ENCODE results near the gene F13B. TPM values are rescaled to one million over a fixed set of nuclear protein-coding genes. Genes with fewer than 3 reads are reported as not detected.

The F13B gene
- total RNA-seq, 2 experiments from 2014 or later = not detected

DNA sequence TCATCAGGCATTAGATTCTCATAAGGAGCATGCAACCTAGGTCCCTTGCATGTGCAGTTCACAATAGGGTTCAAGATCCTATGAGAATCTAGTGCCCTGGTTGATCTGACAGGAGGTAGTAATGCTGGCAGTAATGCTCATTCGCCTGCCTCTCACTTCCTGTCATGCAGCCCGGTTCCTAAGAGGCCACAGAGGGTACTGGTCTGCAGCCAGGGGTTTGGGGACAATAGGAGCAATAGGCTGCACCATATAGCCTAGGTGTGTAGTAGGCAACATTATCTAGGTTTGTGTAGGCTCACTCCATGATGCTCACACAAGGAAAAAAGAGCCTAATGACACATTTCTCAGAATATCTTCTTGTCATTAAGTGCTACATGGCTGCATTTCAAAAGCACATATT lies 63.9 kb downstream of the F13B start:
- Histone ChIP-seq H3K4me1 (ENCODE audit: insufficient read depth, low read length) (no peaks in the 10 kb centered on the region), H3K36me3 (ENCODE audit: insufficient read depth, low read length) (no peaks in the 10 kb centered on the region), H3K27ac (ENCODE audit: low read depth in 1 of 2, low read length in 2 of 2) (no peak overlapping the region), H3K27me3 (ENCODE audit: control insufficient read depth in 1 of 2, insufficient read depth in 2 of 2, low read length in 2 of 2) (no peaks in the 10 kb centered on the region), H3K4me3 (ENCODE audit: low read length) (no peak overlapping the region), H3K9me3 (ENCODE audit: control insufficient read depth in 1 of 2, insufficient read depth in 1 of 2, low read length in 2 of 2) (no peaks in the 10 kb centered on the region)
- ChIA-PET POLR2A (no interaction called here), CTCF (no interaction called here)
- Mint-ChIP-seq H3K27me3 (no peaks in the 10 kb centered on the region), H3K27ac (no peak overlapping the region), H3K36me3 (ENCODE audit: low read depth) (no peaks in the 10 kb centered on the region), H3K4me3 (no peak overlapping the region), H3K4me1 (ENCODE audit: low read depth) (no peaks in the 10 kb centered on the region), H3K9me3 (no peaks in the 10 kb centered on the region)
- DNase-seq (no peak), ATAC-seq (ENCODE audit: poor library complexity) (no peak)
- TF ChIP-seq, protein P1, sequence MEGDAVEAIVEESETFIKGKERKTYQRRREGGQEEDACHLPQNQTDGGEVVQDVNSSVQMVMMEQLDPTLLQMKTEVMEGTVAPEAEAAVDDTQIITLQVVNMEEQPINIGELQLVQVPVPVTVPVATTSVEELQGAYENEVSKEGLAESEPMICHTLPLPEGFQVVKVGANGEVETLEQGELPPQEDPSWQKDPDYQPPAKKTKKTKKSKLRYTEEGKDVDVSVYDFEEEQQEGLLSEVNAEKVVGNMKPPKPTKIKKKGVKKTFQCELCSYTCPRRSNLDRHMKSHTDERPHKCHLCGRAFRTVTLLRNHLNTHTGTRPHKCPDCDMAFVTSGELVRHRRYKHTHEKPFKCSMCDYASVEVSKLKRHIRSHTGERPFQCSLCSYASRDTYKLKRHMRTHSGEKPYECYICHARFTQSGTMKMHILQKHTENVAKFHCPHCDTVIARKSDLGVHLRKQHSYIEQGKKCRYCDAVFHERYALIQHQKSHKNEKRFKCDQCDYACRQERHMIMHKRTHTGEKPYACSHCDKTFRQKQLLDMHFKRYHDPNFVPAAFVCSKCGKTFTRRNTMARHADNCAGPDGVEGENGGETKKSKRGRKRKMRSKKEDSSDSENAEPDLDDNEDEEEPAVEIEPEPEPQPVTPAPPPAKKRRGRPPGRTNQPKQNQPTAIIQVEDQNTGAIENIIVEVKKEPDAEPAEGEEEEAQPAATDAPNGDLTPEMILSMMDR (IDR thresholded peaks at IDR 0.05) = no peak
- intact Hi-C loops (cut with DNase I, micrococcal nuclease) = no loop called here

DNA sequence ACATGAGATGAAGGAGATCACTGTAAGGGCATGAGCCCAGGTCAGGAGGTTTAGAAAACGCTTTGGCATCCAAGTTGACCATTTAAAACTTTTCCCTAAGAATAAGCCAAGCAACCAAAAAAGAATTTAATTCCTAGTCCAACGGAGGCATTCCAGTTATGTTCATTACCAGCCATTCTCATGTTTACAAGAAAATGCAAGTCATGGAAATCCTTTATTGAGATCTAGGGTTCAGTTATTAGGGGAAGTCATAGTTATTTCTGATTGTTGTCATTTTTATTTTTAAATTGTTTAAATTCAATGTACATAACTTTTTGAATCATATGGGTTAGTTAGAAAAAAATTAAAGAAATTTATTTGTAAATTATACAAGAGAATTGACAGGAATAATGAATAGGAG lies 65.2 kb downstream of the F13B start:
- no peak for ATAC-seq (ENCODE audit: poor library complexity)

DNA sequence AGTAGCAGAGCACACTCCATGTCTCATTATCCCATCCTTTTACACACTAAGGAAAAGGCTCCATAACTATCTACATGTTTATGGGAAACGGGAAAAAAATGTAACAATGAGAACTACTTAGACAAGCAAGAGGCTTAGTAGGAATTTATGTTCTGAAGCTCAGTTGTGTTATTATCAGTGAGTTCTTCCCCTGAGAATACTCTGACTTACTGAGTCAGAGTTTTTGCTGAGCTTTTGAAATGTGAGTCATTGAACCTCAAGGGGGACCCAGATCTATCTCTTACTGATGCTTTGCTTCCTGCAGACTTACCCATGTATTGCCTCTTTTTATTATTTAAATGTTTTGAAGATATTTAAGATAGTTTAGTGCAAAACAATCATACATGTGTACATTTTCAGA lies 69.6 kb downstream of the F13B start:
- Histone ChIP-seq H3K36me3 (ENCODE audit: insufficient read depth, low read length) (no peaks in the 10 kb centered on the region), H3K27me3 (ENCODE audit: control insufficient read depth in 1 of 2, insufficient read depth in 2 of 2, low read length in 2 of 2) (no peaks in the 10 kb centered on the region), H3K4me3 (ENCODE audit: low read length) (no peak overlapping the region), H3K4me1 (ENCODE audit: insufficient read depth, low read length) (no peaks in the 10 kb centered on the region), H3K27ac (ENCODE audit: low read depth in 1 of 2, low read length in 2 of 2) (no peak overlapping the region), H3K9me3 (ENCODE audit: control insufficient read depth in 1 of 2, insufficient read depth in 1 of 2, low read length in 2 of 2) (no peaks in the 10 kb centered on the region)
- TF ChIP-seq, protein P1 (IDR thresholded peaks at IDR 0.05) = no peak
- no peak overlapping the region for H3K4me3 Mint-ChIP-seq
- DNase-seq (no peak), ATAC-seq (ENCODE audit: poor library complexity) (no peak)
- intact Hi-C loops (cut with DNase I, micrococcal nuclease) = no loop called here
- H3K27me3 Mint-ChIP-seq = no peaks in the 10 kb centered on the region
- H3K4me1 Mint-ChIP-seq (ENCODE audit: low read depth) = no peaks in the 10 kb centered on the region
- no peaks in the 10 kb centered on the region for H3K9me3 Mint-ChIP-seq
- H3K27ac Mint-ChIP-seq = no peak overlapping the region
- no peaks in the 10 kb centered on the region for H3K36me3 Mint-ChIP-seq (ENCODE audit: low read depth)
- POLR2A ChIA-PET = no interaction called here
- CTCF ChIA-PET = no interaction called here

More for the DNA sequence above, 65.2 kb downstream of the F13B start:
- H3K4me3 ChIP-seq (ENCODE audit: low read length) = no peak overlapping the region
- TF ChIP-seq, protein P1 (IDR thresholded peaks at IDR 0.05) = no peak
- H3K27me3 ChIP-seq (ENCODE audit: control insufficient read depth in 1 of 2, insufficient read depth in 2 of 2, low read length in 2 of 2) = no peaks in the 10 kb centered on the region
- no peaks in the 10 kb centered on the region for H3K9me3 ChIP-seq (ENCODE audit: control insufficient read depth in 1 of 2, insufficient read depth in 1 of 2, low read length in 2 of 2)
- Mint-ChIP-seq H3K27ac (no peak overlapping the region), H3K36me3 (ENCODE audit: low read depth) (no peaks in the 10 kb centered on the region), H3K9me3 (no peaks in the 10 kb centered on the region), H3K4me3 (no peak overlapping the region), H3K27me3 (no peaks in the 10 kb centered on the region), H3K4me1 (ENCODE audit: low read depth) (no peaks in the 10 kb centered on the region)
- H3K36me3 ChIP-seq (ENCODE audit: insufficient read depth, low read length) = no peaks in the 10 kb centered on the region
- CTCF ChIA-PET = no interaction called here
- intact Hi-C loops (cut with DNase I, micrococcal nuclease) = no loop called here
- no peak overlapping the region for H3K27ac ChIP-seq (ENCODE audit: low read depth in 1 of 2, low read length in 2 of 2)
- DNase-seq = no peak
- POLR2A ChIA-PET = no interaction called here
- H3K4me1 ChIP-seq (ENCODE audit: insufficient read depth, low read length) = no peaks in the 10 kb centered on the region

Measured in CD4-positive, alpha-beta T cell (primary cell).